Effector memory CD8-positive, alpha-beta T cell (primary cell): ENCODE measurements around the gene AMIGO2.
"Not testable (repeated sequence)": the region's sequence is repeated elsewhere in the genome, so short reads cannot be mapped to it uniquely, and the experiment has no call there.

Source experiments
- ATAC-seq: fragments of 150-1000 bp; cut with Tn5 transposase; replicated peaks from 2 replicates; pipeline ENCODE4 v1.10.0; 2021; ENCODE audit warnings: mild to moderate bottlenecking, moderate library complexity
- DNase-seq, 3 experiments: peaks; one replicate each; pipeline ENCODE4 v3.0.0; 2021
- H3K27ac Mint-ChIP-seq, 2 donors: one replicate each; pipeline ENCODE4 v1.8.0; 2022; ENCODE audit warnings: mild to moderate bottlenecking in 2 of 2, mixed read lengths in 2 of 2, moderate library complexity in 2 of 2
- H3K27me3 Mint-ChIP-seq, 2 donors: one replicate each; pipeline ENCODE4 v1.8.0; 2022; ENCODE audit warnings: mixed read lengths in 2 of 2
- H3K36me3 Mint-ChIP-seq: one replicate; pipeline ENCODE4 v1.8.0; 2022; ENCODE audit warnings: mild to moderate bottlenecking, moderate library complexity, mixed read lengths; ENCODE audit not compliant: insufficient read depth
- H3K4me1 Mint-ChIP-seq, 2 donors: one replicate each; pipeline ENCODE4 v1.8.0; 2022; ENCODE audit warnings: low read depth in 2 of 2, mixed read lengths in 2 of 2
- H3K4me3 Mint-ChIP-seq, 2 donors: one replicate each; pipeline ENCODE4 v1.8.0; 2022; ENCODE audit warnings: mild to moderate bottlenecking in 2 of 2, mixed read lengths in 2 of 2, moderate library complexity in 2 of 2
- H3K9me3 Mint-ChIP-seq, 2 donors: one replicate each; pipeline ENCODE4 v1.8.0; 2022; ENCODE audit warnings: mixed read lengths in 2 of 2

Gene AMIGO2

DNA sequence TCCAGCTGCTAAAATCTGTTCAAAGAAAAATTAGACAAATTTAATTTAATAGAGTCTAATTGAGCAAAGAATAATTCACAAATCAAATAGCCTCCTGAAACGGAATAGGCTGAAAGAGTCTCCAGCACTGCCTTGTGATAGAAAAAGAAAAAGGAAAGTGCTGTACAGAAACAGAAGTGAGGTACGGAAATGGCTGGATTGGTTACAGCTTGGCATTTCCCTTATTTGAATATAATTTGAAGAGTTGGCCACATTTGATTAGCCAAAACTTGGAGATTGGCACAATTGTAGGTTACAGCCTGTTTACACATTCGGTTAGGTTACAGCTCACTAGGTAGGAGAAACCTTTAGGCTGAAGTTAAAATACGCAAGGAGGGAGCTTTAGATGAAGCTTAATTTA is 25.1 kb downstream of the AMIGO2 start:
- Mint-ChIP-seq H3K27ac (no peak overlapping the region), H3K4me1 (no peaks in the 10 kb centered on the region), H3K9me3 (peaks cover 5 to 7% of the 10 kb centered on the region in 2 donors), H3K27me3 (peaks cover 0 to 9% of the 10 kb centered on the region in 2 donors), H3K4me3 (no peak overlapping the region), H3K36me3 (no peaks in the 10 kb centered on the region)
- no peak for ATAC-seq
- DNase-seq, result no peak

DNA sequence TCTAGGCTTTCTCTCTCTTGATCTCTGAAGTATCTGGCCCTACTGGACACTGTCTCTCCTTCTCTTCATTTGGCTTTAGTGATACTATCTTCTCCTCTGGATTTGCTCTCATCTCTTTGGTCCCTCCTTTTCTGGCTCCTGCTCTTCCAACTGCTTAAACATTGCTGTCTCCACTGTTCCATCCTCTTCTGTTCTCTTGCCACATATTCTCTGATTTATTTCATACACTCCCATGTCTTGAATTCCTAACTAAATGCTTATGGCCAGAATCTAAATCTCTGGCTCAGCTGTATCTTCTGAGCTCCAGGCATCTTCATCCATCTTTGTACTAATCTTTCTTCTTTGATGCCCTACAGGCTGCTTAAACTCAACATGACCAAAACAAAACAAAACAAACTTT is 25.8 kb downstream of the AMIGO2 start:
- ATAC-seq, result no peak
- Mint-ChIP-seq H3K4me3 (no peak overlapping the region), H3K9me3 (peaks cover 5 to 7% of the 10 kb centered on the region in 2 donors), H3K4me1 (no peaks in the 10 kb centered on the region), H3K27ac (no peak overlapping the region), H3K27me3 (peaks cover 0 to 4% of the 10 kb centered on the region in 2 donors), H3K36me3 (no peaks in the 10 kb centered on the region)
- no peak for DNase-seq

DNA sequence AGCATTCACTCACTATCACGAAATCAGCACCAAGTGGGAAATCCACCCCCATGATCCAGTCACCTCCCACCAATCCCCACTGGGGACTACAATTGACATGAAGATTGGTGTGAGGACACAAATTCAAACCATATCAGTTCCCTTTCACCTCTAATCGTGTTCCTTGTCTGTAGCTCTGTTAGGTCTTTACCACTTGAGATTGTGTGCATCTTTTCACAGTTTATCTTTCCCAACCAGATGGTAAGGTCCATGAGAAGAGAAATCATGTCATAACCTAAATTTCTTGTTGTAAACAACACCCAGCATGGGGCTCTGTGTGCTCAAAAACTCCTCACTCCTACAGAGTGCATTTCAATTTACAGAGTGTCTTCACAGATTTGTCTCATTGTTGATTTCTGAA is 27.5 kb downstream of the AMIGO2 start:
- Mint-ChIP-seq H3K4me3 (no peak overlapping the region), H3K4me1 (no peaks in the 10 kb centered on the region), H3K36me3 (no peaks in the 10 kb centered on the region), H3K27me3 (peaks cover 0 to 4% of the 10 kb centered on the region in 2 donors), H3K9me3 (peaks cover 7% of the 10 kb centered on the region in 2 donors), H3K27ac (no peak overlapping the region)
- DNase-seq, result no peak
- no peak for ATAC-seq

DNA sequence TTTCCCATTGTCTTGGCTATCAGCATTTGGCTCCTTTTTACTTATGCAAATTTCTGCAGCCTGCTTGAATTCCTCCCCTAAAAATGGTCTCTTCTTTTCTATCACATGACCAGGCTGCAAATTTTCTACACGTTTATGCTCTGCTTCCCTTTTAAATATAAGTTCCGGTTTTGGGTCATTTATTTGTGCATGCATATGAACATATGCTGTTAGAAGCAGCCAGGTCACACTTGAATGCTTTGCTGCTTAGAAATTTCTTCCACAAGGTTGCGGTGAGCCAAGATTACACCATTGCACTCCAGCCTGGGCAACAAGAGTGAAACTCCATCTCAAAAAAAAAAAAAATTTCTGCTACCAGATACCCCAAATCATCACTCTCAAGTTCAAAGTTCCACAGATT is 28.5 kb downstream of the AMIGO2 start:
- DNase-seq, H3K27ac Mint-ChIP-seq, H3K9me3 Mint-ChIP-seq, H3K36me3 Mint-ChIP-seq, H3K4me3 Mint-ChIP-seq, H3K4me1 Mint-ChIP-seq, H3K27me3 Mint-ChIP-seq, ATAC-seq: not testable (repeated sequence)

DNA sequence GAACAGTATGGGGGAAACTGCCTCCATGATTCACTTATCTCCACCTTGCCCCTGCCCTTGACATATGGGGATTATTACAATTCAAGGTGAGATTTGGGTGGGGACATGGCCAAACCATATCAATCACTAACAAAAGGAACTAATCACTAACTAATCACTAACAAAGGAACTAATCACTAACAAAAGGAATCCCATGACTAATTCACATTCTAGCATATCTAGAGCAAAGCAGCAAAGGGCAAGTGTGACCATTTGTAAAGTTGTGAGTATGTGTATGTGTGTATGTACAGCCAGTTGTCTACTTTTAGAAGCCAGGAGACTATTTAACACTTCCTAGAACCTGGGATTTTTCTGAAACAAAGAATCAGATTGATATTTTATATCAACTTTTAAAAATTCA is 31.2 kb downstream of the AMIGO2 start:
- no peak for DNase-seq
- H3K36me3 Mint-ChIP-seq, result no peaks in the 10 kb centered on the region
- H3K4me1 Mint-ChIP-seq, result no peaks in the 10 kb centered on the region
- peaks cover 7% of the 10 kb centered on the region in 2 donors for H3K9me3 Mint-ChIP-seq
- no peak overlapping the region for H3K4me3 Mint-ChIP-seq
- no peak overlapping the region for H3K27ac Mint-ChIP-seq
- no peak for ATAC-seq
- H3K27me3 Mint-ChIP-seq, result peaks cover 5 to 9% of the 10 kb centered on the region in 2 donors

DNA sequence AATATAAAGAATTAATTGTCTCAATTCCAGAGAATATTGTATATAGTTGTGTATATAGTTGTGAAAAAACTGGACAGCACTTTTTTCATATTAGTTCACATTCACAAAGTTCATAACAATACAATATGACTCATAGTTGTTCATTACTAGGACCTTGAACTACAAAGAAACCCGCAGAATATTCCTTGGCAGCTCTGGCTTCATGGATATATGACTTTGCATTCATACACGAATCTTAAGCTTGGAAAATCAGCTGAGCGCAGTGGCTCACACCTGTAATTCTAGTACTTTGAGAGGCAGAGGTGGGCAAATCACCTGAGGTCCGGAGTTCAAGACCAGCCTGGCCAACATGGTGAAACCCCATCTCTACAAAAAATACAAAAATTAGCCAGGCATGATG is 38.4 kb downstream of the AMIGO2 start:
- H3K27me3 Mint-ChIP-seq, result peaks cover 9 to 26% of the 10 kb centered on the region in 2 donors
- H3K4me3 Mint-ChIP-seq, result no peak overlapping the region
- H3K36me3 Mint-ChIP-seq, result no peaks in the 10 kb centered on the region
- ATAC-seq (no peak), DNase-seq (no peak)
- H3K27ac Mint-ChIP-seq, result no peak overlapping the region
- H3K9me3 Mint-ChIP-seq, result no peaks in the 10 kb centered on the region
- H3K4me1 Mint-ChIP-seq, result no peaks in the 10 kb centered on the region

DNA sequence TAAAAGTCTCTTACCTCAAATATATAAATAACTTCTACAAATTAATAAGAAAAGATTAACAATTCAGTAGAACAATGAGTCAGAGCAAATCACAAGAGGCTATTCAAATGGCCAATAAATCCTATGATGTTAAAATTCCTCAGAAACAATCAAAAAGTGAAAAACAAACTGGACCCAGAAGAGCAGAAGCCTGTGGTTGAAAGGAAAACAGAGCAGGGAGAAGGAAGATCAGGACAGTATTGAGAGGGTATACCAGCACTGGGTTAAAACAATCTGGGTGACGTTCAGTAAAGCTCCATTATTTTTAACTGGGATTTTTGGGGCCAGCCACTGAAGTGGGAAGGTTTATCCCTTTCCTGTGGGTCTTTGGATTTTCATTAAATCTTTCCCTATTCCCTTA is 40.0 kb downstream of the AMIGO2 start:
- Mint-ChIP-seq H3K27me3 (peaks cover 0 to 26% of the 10 kb centered on the region in 2 donors), H3K9me3 (no peaks in the 10 kb centered on the region), H3K36me3 (no peaks in the 10 kb centered on the region), H3K4me3 (no peak overlapping the region), H3K4me1 (no peaks in the 10 kb centered on the region), H3K27ac (no peak overlapping the region)
- DNase-seq (no peak), ATAC-seq (no peak)

DNA sequence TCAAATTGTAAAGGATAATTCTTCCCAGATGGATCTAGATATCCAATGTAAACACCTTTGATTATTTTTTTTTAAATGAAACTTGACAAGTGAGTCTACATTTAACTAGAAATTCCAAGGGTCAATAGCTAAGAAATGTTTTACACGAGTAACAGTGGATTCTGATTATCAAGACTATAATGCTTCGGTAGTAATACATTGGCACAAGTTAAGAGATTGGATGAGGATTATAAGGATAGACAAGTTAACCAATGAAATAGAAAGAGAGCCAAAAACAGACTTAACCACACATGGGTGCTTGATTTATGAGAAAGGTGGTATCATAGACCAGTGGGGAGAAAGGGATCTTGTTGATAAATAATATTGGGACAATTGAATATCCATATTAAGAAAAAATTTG is 40.7 kb downstream of the AMIGO2 start:
- Mint-ChIP-seq H3K4me3 (no peak overlapping the region), H3K4me1 (no peaks in the 10 kb centered on the region), H3K9me3 (no peaks in the 10 kb centered on the region), H3K27me3 (peaks cover 0 to 26% of the 10 kb centered on the region in 2 donors), H3K36me3 (no peaks in the 10 kb centered on the region), H3K27ac (no peak overlapping the region)
- DNase-seq (no peak), ATAC-seq (no peak)

DNA sequence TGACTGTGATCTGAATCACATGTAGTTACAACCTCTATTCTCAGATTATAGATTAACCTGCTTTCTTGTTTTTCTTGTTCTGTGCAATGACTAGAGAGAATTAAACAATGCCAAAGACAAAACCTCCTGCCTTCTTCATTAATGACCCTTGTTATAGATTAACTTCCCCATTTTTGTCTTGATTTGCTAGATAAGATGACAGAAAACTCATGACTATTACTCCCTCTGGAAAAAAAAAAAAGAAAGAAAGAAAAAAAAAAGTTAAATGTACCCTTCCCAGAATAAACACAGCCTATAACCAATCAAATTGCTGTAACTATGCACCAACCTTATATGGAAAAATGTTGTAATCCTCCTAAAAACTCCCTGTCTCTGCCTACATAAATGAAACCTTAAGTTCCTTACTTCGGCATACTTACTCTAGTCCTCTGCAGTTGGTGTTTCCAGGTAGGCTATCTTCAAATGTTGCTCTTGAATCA is 41.5 kb downstream of the AMIGO2 start:
- ATAC-seq (no peak), DNase-seq (no peak)
- H3K4me3 Mint-ChIP-seq, result no peak overlapping the region
- H3K27me3 Mint-ChIP-seq, result peaks cover 0 to 21% of the 10 kb centered on the region in 2 donors
- no peak overlapping the region for H3K27ac Mint-ChIP-seq
- no peaks in the 10 kb centered on the region for H3K36me3 Mint-ChIP-seq
- peaks cover under 1 to 1% of the 10 kb centered on the region in 2 donors for H3K4me1 Mint-ChIP-seq
- no peaks in the 10 kb centered on the region for H3K9me3 Mint-ChIP-seq

DNA sequence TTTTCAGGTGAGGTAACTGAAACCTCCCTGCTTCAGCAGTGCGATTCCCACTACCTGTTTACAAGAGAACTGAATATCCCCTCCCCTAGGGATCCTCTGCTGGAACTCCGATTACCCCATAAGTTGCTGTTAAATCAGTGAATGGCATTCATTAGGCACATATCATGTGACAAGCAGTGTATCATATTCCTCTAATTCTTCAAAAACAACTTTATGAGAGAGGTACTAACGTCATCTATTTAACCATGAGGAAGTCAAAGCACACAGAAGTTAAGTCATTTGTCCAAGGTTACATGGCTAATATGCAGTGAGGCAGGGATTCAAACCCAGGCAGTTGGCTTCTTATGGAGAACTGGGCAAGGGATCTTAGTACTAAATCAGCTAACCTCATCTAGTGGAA is 44.3 kb downstream of the AMIGO2 start:
- ATAC-seq (no peak), DNase-seq (no peak)
- peaks cover 4 to 5% of the 10 kb centered on the region in 2 donors for H3K4me1 Mint-ChIP-seq
- no peak overlapping the region for H3K27ac Mint-ChIP-seq
- no peak overlapping the region for H3K4me3 Mint-ChIP-seq
- no peaks in the 10 kb centered on the region for H3K9me3 Mint-ChIP-seq
- no peaks in the 10 kb centered on the region for H3K36me3 Mint-ChIP-seq
- peaks cover 0 to 14% of the 10 kb centered on the region in 2 donors for H3K27me3 Mint-ChIP-seq

DNA sequence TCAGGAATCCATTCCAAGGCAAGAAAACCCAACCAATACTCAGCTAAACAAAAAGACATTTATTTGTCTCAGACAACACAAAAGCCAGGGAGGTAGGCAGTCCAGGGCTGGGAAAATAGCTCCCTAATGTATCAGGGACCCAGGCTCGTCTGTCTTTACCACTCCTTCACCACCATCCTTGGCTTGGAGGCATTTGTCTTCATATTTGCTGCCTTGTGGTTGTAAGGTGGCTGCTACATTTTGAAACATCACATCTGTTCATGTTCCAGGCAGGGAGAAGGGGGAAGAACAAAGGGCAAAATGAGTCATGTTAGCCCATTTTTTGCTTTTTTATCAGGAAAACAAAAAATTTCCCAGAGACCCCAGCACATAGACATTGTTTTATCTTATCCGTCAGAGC is 45.1 kb downstream of the AMIGO2 start:
- H3K36me3 Mint-ChIP-seq, result no peaks in the 10 kb centered on the region
- H3K27me3 Mint-ChIP-seq, result peaks cover 0 to 8% of the 10 kb centered on the region in 2 donors
- H3K4me1 Mint-ChIP-seq, result peaks cover 5% of the 10 kb centered on the region in 2 donors
- DNase-seq, result no peak
- ATAC-seq, result no peak
- H3K9me3 Mint-ChIP-seq, result no peaks in the 10 kb centered on the region
- no peak overlapping the region for H3K4me3 Mint-ChIP-seq
- H3K27ac Mint-ChIP-seq, result no peak overlapping the region

DNA sequence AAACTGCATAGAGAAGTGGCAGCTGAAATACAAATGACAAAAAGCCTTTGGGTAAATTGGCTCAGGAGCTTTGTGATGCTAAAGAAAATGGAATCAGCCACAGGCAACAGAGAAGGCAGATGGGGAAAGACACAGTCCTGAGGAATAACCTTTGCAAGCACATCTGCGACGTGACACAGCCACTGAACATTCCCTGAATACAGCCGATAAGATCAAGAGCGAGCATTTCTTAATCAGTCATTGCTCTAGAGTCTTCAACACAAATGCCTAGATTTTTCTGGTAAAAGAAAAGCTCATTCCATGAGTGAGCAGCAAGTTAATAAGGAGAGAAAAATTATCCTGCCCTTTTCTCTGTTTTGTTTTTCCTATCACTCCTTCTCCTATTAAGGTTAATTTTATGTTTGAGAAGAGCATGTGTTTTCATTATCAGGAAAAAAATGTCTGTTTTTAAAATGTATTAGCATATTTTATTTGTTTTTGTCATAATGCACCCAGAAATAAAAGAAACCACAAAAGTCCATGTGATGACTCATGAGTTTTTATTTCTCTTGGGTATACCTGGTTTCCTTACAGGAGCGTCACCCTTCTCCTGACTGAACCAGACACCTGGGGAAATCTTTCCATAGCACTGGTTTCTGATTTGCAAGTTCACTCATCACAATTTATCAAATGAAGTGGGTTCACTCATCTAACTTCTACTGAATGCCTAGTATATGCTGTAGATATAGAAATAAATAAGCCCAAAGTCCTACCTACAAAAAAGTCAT is 45.8 kb downstream of the AMIGO2 start:
- no peak for DNase-seq
- Mint-ChIP-seq H3K9me3 (no peaks in the 10 kb centered on the region), H3K27me3 (peaks cover 0 to 1% of the 10 kb centered on the region in 2 donors), H3K36me3 (no peaks in the 10 kb centered on the region), H3K4me3 (no peak overlapping the region), H3K27ac (no peak overlapping the region), H3K4me1 (peaks cover 5% of the 10 kb centered on the region in 2 donors)
- ATAC-seq, result no peak

DNA sequence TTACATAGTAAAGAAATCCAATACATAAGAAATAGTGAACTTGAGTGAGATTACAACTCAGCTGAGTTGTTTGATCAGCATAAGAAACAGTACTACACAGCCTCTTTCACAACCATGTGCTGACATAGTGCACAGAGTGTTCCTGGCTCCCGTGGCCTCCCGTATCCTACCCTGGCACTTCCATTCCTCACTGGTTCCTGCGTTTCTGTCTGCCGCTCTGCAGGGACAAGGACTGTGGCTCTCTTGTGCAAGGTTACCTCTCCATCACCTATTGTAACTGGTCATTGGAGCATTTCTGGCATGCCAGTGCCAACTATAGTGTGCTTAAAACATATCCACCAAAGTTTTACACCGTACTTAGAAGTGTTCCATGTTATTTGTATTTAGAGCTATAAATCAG is 46.7 kb downstream of the AMIGO2 start:
- peak; percentile 21 for ATAC-seq
- H3K4me3 Mint-ChIP-seq, result no peak overlapping the region
- no peaks in the 10 kb centered on the region for H3K9me3 Mint-ChIP-seq
- H3K36me3 Mint-ChIP-seq, result no peaks in the 10 kb centered on the region
- H3K27me3 Mint-ChIP-seq, result no peaks in the 10 kb centered on the region
- peaks cover 5% of the 10 kb centered on the region in 2 donors for H3K4me1 Mint-ChIP-seq
- DNase-seq, result peak in 1 of 3 experiments; percentile 2
- H3K27ac Mint-ChIP-seq, result no peak overlapping the region

DNA sequence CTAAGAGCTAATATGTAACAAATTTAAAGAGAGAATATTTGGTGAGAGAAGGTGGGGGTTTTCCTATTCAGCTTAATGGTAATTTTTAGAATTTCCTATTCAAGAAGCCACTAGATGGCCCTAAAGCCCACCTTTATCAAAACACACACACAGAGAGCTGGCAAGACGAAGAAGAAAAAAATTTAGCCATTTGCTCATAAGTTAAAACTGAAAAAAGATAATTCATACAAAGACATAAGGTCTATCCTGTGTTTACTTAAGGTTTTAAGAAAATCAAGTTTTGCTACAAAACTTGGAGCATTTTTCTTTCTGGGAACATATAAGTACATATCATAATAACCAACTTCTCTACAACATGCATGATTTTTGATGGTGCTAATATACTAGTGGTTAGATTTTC is 47.1 kb downstream of the AMIGO2 start:
- Mint-ChIP-seq H3K4me1 (peaks cover 5% of the 10 kb centered on the region in 2 donors), H3K9me3 (no peaks in the 10 kb centered on the region), H3K27me3 (no peaks in the 10 kb centered on the region), H3K4me3 (no peak overlapping the region), H3K36me3 (no peaks in the 10 kb centered on the region), H3K27ac (no peak overlapping the region)
- peak; percentile 84 for ATAC-seq
- peak; percentile 8 to 27 (median 8) for DNase-seq
